ENCODE measurements around the gene DEFB108B.
"Not testable (repeated sequence)": the region's sequence is repeated elsewhere in the genome, so short reads cannot be mapped to it uniquely, and the experiment has no call there.

DEFB108B gene

GRCh38 chr11:71821539-71821938 is 11.5 kb upstream of the DEFB108B start:
- DNase-seq: not testable (repeated sequence)

- DNase-seq: not testable (repeated sequence)
Observed at GRCh38 chr11:71829247-71829646, 3.8 kb upstream of the DEFB108B start.

DNA sequence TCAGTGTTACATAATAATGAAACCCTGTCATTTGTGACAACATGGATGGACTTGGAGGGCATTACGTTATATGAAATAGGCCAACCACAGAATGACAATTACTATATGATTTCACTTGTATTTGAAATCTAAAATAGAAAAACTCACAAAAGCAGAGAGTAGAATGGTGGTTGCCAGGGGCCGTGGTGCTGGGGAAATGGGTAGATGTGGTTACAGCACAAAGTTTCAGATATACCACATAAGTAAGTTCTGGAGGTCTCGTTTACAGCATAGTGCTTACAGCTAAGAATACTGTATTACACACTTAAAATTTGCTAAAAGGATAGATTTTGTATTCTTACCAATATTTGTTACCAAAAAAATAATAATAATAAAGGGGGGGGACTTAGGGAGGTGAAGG is 3.3 kb upstream of the DEFB108B start:
- not testable (repeated sequence) for DNase-seq

- not testable (repeated sequence) for DNase-seq
Observed at GRCh38 chr11:71842720-71843119, 9.7 kb downstream of the DEFB108B start.

DNA sequence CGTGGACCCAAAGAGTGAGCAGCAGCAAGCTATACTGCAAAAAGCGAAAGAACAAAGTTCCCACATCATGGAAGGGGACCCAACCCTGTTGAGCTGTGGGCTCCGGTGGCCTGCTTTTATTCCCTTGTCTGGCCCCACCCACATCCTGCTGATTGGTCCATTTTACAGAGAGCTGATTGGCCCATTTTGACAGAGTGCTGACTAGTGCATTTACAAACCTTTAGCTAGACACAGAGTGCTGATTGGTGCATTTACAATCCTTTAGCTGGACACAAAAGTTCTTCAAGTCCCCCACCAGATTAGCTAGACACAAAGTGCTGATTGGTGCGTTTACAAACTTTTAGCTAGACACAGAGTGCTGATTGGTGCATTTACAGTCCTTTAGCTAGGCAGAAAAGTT is 10.4 kb downstream of the DEFB108B start:
- not testable (repeated sequence) for DNase-seq

- no peak for DNase-seq
Observed at GRCh38 chr11:71843858-71844257, 10.9 kb downstream of the DEFB108B start.

- not testable (repeated sequence) for DNase-seq
Observed at GRCh38 chr11:71853895-71854294, 20.9 kb downstream of the DEFB108B start.

DNA sequence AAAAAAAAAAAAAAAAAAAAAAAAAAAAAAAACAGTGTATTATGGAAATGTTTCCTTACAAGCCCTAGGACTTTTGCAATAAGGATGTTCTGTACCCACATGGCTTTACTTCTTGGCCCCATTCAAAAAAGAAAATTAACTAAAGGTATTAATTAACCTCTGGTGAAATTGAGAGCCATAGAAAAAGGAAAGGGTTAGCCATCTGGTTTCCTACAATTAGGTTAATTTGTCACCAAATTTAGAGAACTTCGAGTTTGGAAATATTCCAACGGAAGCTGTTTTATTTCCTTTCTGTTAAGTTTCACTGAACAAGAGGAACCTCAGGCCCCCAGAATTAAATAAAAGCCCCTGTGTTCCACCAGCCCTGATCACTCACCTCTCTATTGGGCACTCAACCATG is 22.9 kb downstream of the DEFB108B start:
- not testable (repeated sequence) for DNase-seq

DNA sequence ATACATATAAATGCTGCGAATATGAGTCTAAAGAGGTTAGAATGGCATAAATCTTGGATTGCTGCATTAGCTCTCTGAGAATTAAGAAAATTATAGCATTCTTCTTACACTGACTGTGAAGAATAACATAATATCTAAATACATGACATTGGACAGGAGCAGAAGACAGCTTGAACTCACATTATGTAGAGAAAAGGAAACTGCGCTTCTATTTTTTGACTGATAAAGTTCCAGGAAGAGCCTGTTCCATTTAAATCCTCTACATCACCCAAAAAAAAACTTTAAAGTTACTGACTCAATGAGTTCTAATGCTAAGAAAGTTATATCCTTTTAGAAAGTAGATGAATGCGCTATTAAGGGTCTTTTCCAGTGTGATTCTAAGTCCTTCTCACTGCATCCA is 27.8 kb downstream of the DEFB108B start:
- DNase-seq: not testable (repeated sequence)

DNA sequence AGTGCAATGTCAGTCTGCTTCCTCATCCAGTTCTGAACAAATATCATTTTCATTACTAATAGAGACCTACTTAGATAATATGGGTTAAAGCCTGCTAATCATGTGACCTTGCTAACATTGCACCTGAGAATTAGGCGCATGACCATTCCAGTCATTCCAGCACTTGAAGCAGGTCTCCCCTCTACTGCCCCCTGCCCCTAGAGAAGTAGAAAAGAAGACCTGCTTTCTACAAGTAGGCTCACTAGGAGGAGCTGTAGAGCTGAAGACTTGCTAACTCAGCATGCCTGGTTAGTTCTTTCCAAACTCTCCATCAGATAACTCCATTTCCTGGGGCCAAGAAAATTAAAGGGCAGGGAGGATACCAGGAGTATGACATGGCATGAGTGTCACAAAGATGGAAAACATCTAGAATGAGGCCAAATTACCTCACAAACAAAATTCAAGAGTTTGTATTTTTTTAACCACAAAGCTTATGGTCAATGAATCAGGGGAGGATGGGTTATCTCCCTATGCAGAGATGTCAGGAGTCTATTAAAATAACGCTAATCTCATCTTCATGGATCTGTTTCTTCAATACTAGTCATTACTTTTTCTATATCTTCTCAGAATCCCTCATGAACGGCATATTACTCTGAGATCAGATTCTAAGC is 31.1 kb downstream of the DEFB108B start:
- DNase-seq: not testable (repeated sequence)

DNA sequence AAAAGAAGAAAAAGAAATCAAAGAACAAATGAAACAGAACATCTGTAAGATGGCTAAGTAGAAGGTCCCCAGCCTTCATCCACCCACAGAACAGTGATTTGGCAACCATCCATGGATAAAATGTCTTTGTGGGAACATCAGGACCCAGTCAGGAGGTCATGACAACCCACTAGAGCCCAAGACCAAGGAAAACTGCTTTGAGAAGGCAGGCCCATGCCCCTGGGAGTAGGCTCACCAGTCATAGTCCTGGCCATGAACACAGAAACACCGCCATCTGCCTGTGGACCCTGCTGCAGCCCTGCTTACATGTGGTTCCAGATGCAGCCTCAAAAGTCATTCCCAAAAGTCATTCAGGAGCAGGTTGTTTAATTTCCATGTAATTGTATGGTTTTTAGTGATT is 34.2 kb downstream of the DEFB108B start:
- not testable (repeated sequence) for DNase-seq

GRCh38 chr11:71869931-71870330 is 36.9 kb downstream of the DEFB108B start:
- DNase-seq: not testable (repeated sequence)

GRCh38 chr11:71870661-71871060 is 37.7 kb downstream of the DEFB108B start:
- not testable (repeated sequence) for DNase-seq

- not testable (repeated sequence) for DNase-seq
Observed at GRCh38 chr11:71876262-71876661, 43.3 kb downstream of the DEFB108B start.

GRCh38 chr11:71878059-71878458 is 45.1 kb downstream of the DEFB108B start, which contains the start of gene DEFB131B:
TSS of gene DEFB131B (plus strand) at chr11:71878453. CDS start at chr11:71878453, 0 bp downstream.
- not testable (repeated sequence) for DNase-seq

GRCh38 chr11:71885806-71886205 is 52.8 kb downstream of the DEFB108B start:
- not testable (repeated sequence) for DNase-seq

All from activated T-cell treated with anti-CD3 and anti-CD28 coated beads for 4 hours (primary cell).